Natural killer cell (primary cell): ENCODE data around the gene ST8SIA2. TPM values are rescaled to one million over a fixed set of nuclear protein-coding genes. Genes with fewer than 3 reads are reported as not detected.

Source experiments
- ATAC-seq, 3 donors: fragments of 150-1000 bp in 2 of 3; fragments of 200-7000 bp in 1 of 3; cut with Tn5 transposase; 1 replicate in 1 of 3; 2 replicates in 2 of 3; pipeline ENCODE4 v1.10.0; 2021; ENCODE audit warnings: mild to moderate bottlenecking in 2 of 3, moderate library complexity in 2 of 3
- DNase-seq, 2 donors: peaks; one replicate each; pipeline versions ENCODE4 v3.0.0 to v3.0.0-alpha.2; 2013 to 2021; ENCODE audit warnings: mixed read lengths in 1 of 2
- H3K27ac ChIP-seq: one replicate; pipeline ENCODE4 v1.5.1; 2013; ENCODE audit warnings: mild to moderate bottlenecking, low read length
- H3K27me3 ChIP-seq: one replicate; pipeline ENCODE4 v1.6.1; 2013; ENCODE audit warnings: low read length; ENCODE audit not compliant: control insufficient read depth, insufficient read depth
- H3K36me3 ChIP-seq: one replicate; pipeline ENCODE4 v1.6.1; 2013; ENCODE audit warnings: low read length; ENCODE audit not compliant: control insufficient read depth, insufficient read depth
- H3K4me1 ChIP-seq: one replicate; pipeline ENCODE4 v1.6.1; 2013; ENCODE audit warnings: low read length; ENCODE audit not compliant: control insufficient read depth, insufficient read depth
- H3K4me3 ChIP-seq: one replicate; pipeline ENCODE4 v1.5.1; 2013; ENCODE audit warnings: low read length
- H3K9me3 ChIP-seq: one replicate; pipeline ENCODE4 v1.6.1; 2013; ENCODE audit warnings: low read length; ENCODE audit not compliant: control insufficient read depth, insufficient read depth
- H3K27ac Mint-ChIP-seq, 2 donors: one replicate each; pipeline ENCODE4 v1.8.0; 2022; ENCODE audit warnings: mild to moderate bottlenecking in 2 of 2, mixed read lengths in 2 of 2, moderate library complexity in 1 of 2
- H3K27me3 Mint-ChIP-seq, 2 donors: one replicate each; pipeline ENCODE4 v1.8.0; 2022; ENCODE audit warnings: low read depth in 2 of 2, mixed read lengths in 2 of 2
- H3K36me3 Mint-ChIP-seq: one replicate; pipeline ENCODE4 v1.8.0; 2022; ENCODE audit warnings: mixed read lengths
- H3K4me1 Mint-ChIP-seq, 2 donors: one replicate each; pipeline ENCODE4 v1.8.0; 2022; ENCODE audit warnings: mixed read lengths in 2 of 2
- H3K4me3 Mint-ChIP-seq: one replicate; pipeline ENCODE4 v1.8.0; 2022; ENCODE audit warnings: mild to moderate bottlenecking, moderate library complexity, mixed read lengths
- H3K9me3 Mint-ChIP-seq, 2 donors: one replicate each; pipeline ENCODE4 v1.8.0; 2022; ENCODE audit warnings: mixed read lengths in 2 of 2
- CTCF ChIP-seq: fragments of 200-600 bp; IDR thresholded peaks from one replicate; pipeline ENCODE4 v1.8.0; 2022; ENCODE audit warnings: antibody characterized with exemption
- WGBS: methylation state at CpG from one replicate; pipeline ENCODE4 v1.1.7; 2013; ENCODE audit warnings: missing lambda C conversion rate; ENCODE audit not compliant: insufficient coverage; 5-methylcytosine and 5-hydroxymethylcytosine counted together
- intact Hi-C: fragments of 100-400 bp; cut with micrococcal nuclease; formaldehyde crosslinking; loops from one replicate; pipeline ENCODE4 v1.14.2; 2022
- total RNA-seq, 4 donors: library from RNA; stranded (reverse); fragments of 120-200 nt in 1 of 4; gene quantifications; one replicate each; pipeline versions ENCODE4 v1.2.3 to v1.2.4, GENCODE V29; 2013 to 2022

Gene ST8SIA2
- not detected for total RNA-seq
- not detected for total RNA-seq (2013)

DNA sequence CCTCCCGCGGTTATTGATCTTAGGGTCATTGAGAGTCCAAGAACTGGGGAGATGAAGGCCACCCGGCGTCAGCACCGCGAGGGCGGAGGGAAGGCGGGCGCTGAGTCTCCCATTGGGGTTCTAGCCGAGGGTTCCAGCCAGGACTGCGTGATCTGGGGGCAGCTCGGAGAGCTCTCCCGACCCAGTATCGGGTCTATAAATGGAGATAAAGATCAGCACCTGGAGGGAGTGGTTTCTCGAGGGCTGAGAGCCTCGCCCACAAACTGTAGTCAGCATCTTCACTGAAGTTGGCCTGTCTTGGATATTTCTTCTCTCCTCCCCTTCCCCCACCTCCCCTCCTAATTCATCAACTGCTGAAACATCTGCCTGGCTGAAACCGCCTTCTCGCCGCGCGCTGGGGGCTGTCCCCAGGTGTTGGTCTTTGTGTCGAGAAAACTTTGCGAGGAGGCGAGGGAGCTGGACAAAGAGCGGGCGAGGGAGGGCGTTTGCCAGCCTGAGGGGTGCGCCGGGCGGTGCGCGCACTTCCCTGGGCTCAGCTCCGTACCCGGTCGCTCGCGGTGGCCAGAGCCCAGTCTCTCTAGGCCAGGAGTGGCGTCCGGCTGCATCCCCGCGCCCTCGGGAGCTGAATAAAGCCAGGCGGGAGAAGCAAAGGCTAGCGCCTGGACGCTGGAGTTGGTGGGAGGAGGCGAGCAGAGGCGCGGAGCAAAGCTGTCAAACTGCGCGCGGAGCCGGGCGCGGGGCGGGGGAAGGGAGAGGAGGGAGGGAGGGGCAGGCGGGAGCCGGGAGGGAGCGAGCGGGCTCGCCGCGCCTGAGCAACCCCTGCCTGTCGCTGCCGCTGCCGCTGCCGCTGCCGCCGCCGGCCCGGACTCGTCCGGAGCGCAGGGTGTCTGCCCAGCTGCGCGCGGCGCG lies at the start of gene ST8SIA2:
Gene ST8SIA2, plus strand, starts transcription at position 811 of the 909 bp plus-strand sequence. CDS start 184 bp downstream, outside the sequence.
- H3K4me3 Mint-ChIP-seq, result no peak within 1 kb of the TSS
- ATAC-seq (no peak), DNase-seq (no peak)
- Histone ChIP-seq H3K9me3 (no peaks in the 10 kb centered on the region), H3K36me3 (no peaks in the 10 kb centered on the region), H3K4me1 (no peaks in the 10 kb centered on the region), H3K27me3 (peaks cover 21% of the 10 kb centered on the region), H3K4me3 (no peak within 1 kb of the TSS), H3K27ac (no peak within 1 kb of the TSS)
- H3K9me3 Mint-ChIP-seq, result no peaks in the 10 kb centered on the region
- WGBS, result 3% methylated on average over 78 of the region's 78 CpGs
- TF ChIP-seq CTCF, result no peak
- H3K4me1 Mint-ChIP-seq, result peaks cover 0 to 5% of the 10 kb centered on the region in 2 donors
- no peak within 1 kb of the TSS for H3K27ac Mint-ChIP-seq
- H3K27me3 Mint-ChIP-seq, result peaks cover 60 to 72% of the 10 kb centered on the region in 2 donors
- intact Hi-C loops, result no loop called here
- no peaks in the 10 kb centered on the region for H3K36me3 Mint-ChIP-seq

GRCh38 chr15:92343924-92344643 lies 49.6 kb upstream of the ST8SIA2 start:
- Histone ChIP-seq H3K4me1 (no peaks in the 10 kb centered on the region), H3K27me3 (no peaks in the 10 kb centered on the region), H3K9me3 (no peaks in the 10 kb centered on the region), H3K4me3 (no peak overlapping the region), H3K27ac (no peak overlapping the region), H3K36me3 (no peaks in the 10 kb centered on the region)
- intact Hi-C loops, result no loop called here
- ATAC-seq, result no peak
- WGBS, result 59% methylated on average over 17 of the region's 17 CpGs
- no peak for DNase-seq
- Mint-ChIP-seq H3K4me1 (no peaks in the 10 kb centered on the region), H3K9me3 (no peaks in the 10 kb centered on the region), H3K27me3 (peaks cover 12 to 58% of the 10 kb centered on the region in 2 donors), H3K4me3 (no peak overlapping the region), H3K36me3 (no peaks in the 10 kb centered on the region), H3K27ac (no peak overlapping the region)
- TF ChIP-seq CTCF, result no peak

DNA sequence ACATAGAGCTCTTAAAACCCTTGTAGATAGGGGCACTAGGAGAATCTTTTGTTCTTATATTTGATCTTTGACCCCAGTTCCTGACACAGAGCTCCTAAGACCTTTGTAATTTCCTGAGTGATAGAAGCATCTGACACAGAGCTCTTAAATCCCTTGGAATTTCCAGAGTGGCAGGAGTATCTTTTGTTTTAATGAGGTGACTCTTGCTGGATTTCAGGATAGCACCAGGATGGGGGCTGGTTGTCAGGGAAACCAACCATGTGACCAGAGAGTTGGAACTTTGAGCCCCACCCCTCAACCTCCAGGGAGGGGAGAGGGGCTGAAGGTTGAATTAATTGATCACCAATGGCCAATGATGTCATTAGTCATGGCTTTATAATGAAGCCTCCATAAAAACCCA lies 47.6 kb upstream of the ST8SIA2 start:
- TF ChIP-seq CTCF, result no peak
- Mint-ChIP-seq H3K4me3 (no peak overlapping the region), H3K4me1 (no peaks in the 10 kb centered on the region), H3K9me3 (no peaks in the 10 kb centered on the region), H3K27me3 (peaks cover 20 to 64% of the 10 kb centered on the region in 2 donors), H3K36me3 (no peaks in the 10 kb centered on the region), H3K27ac (no peak overlapping the region)
- no peaks in the 10 kb centered on the region for H3K27me3 ChIP-seq
- no peaks in the 10 kb centered on the region for H3K4me1 ChIP-seq
- no peaks in the 10 kb centered on the region for H3K36me3 ChIP-seq
- no peak overlapping the region for H3K27ac ChIP-seq
- intact Hi-C loops, result no loop called here
- no peaks in the 10 kb centered on the region for H3K9me3 ChIP-seq
- H3K4me3 ChIP-seq, result no peak overlapping the region
- ATAC-seq (no peak), DNase-seq (no peak)
